ENCODE measurements around the gene TMEM30B. TPM values are rescaled to one million over a fixed set of nuclear protein-coding genes. Genes with fewer than 3 reads are reported as not detected.

The TMEM30B gene
- polyA plus RNA-seq, 2 donors, result 12.8 to 14.1 TPM

GRCh38 chr14:61271552-61271951, 9.6 kb downstream of the TMEM30B start:
- Histone ChIP-seq H3K27me3 (ENCODE audit: control insufficient read depth in 1 of 2, insufficient read depth in 2 of 2, low read length in 2 of 2) (peaks cover 0 to 2% of the 10 kb centered on the region in 2 donors), H3K36me3 (ENCODE audit: control insufficient read depth in 2 of 2, insufficient read depth in 2 of 2, low read length in 1 of 2) (no peaks in the 10 kb centered on the region), H3K4me3 (ENCODE audit: low read depth in 1 of 2, low read length in 2 of 2) (no peak overlapping the region), H3K9me3 (ENCODE audit: control insufficient read depth in 2 of 2, insufficient read depth in 1 of 2, low read depth in 1 of 2, low read length in 1 of 2) (no peaks in the 10 kb centered on the region), H3K27ac (ENCODE audit: low read depth in 2 of 2, low read length in 1 of 2) (no peak overlapping the region), H3K4me1 (ENCODE audit: control insufficient read depth in 2 of 2, insufficient read depth in 2 of 2, low read length in 1 of 2) (no peaks in the 10 kb centered on the region)
- 84 to 95% methylated on average over 2 of the region's 2 CpGs for WGBS, 2 donors

- H3K4me1 ChIP-seq (ENCODE audit: control insufficient read depth in 2 of 2, insufficient read depth in 2 of 2, low read length in 1 of 2), result no peaks in the 10 kb centered on the region
- H3K36me3 ChIP-seq (ENCODE audit: control insufficient read depth in 2 of 2, insufficient read depth in 2 of 2, low read length in 1 of 2), result no peaks in the 10 kb centered on the region
- peaks cover 0 to 2% of the 10 kb centered on the region in 2 donors for H3K27me3 ChIP-seq (ENCODE audit: control insufficient read depth in 1 of 2, insufficient read depth in 2 of 2, low read length in 2 of 2)
These were observed 10.4 kb downstream of the TMEM30B start for GRCh38 chr14:61270714-61271113.

GRCh38 chr14:61269321-61270083, 11.6 kb downstream of the TMEM30B start:
- Histone ChIP-seq H3K27me3 (ENCODE audit: control insufficient read depth in 1 of 2, insufficient read depth in 2 of 2, low read length in 2 of 2) (peaks cover 0 to 2% of the 10 kb centered on the region in 2 donors), H3K36me3 (ENCODE audit: control insufficient read depth in 2 of 2, insufficient read depth in 2 of 2, low read length in 1 of 2) (no peaks in the 10 kb centered on the region), H3K4me3 (ENCODE audit: low read depth in 1 of 2, low read length in 2 of 2) (peak overlapping the region; percentile 22 to 46), H3K27ac (ENCODE audit: low read depth in 2 of 2, low read length in 1 of 2) (no peak overlapping the region), H3K4me1 (ENCODE audit: control insufficient read depth in 2 of 2, insufficient read depth in 2 of 2, low read length in 1 of 2) (no peaks in the 10 kb centered on the region), H3K9me3 (ENCODE audit: control insufficient read depth in 2 of 2, insufficient read depth in 1 of 2, low read depth in 1 of 2, low read length in 1 of 2) (no peaks in the 10 kb centered on the region)
- WGBS, 2 donors, result 4 to 5% methylated on average over 21 of the region's 21 CpGs

More at GRCh38 chr14:61270714-61271113, 10.4 kb downstream of the TMEM30B start:
- Histone ChIP-seq H3K27ac (ENCODE audit: low read depth in 2 of 2, low read length in 1 of 2) (no peak overlapping the region), H3K9me3 (ENCODE audit: control insufficient read depth in 2 of 2, insufficient read depth in 1 of 2, low read depth in 1 of 2, low read length in 1 of 2) (no peaks in the 10 kb centered on the region), H3K4me3 (ENCODE audit: low read depth in 1 of 2, low read length in 2 of 2) (no peak overlapping the region)
- WGBS, 2 donors, result 73 to 78% methylated on average over 4 of the region's 4 CpGs

- whole genome bisulfite sequencing, 2 donors, result 23 to 38% methylated on average over 1 of the region's 1 CpG
- peaks cover 0 to 2% of the 10 kb centered on the region in 2 donors for H3K27me3 ChIP-seq (ENCODE audit: control insufficient read depth in 1 of 2, insufficient read depth in 2 of 2, low read length in 2 of 2)
- no peaks in the 10 kb centered on the region for H3K9me3 ChIP-seq (ENCODE audit: control insufficient read depth in 2 of 2, insufficient read depth in 1 of 2, low read depth in 1 of 2, low read length in 1 of 2)
- no peak overlapping the region for H3K4me3 ChIP-seq (ENCODE audit: low read depth in 1 of 2, low read length in 2 of 2)
- H3K4me1 ChIP-seq (ENCODE audit: control insufficient read depth in 2 of 2, insufficient read depth in 2 of 2, low read length in 1 of 2), result no peaks in the 10 kb centered on the region
- no peaks in the 10 kb centered on the region for H3K36me3 ChIP-seq (ENCODE audit: control insufficient read depth in 2 of 2, insufficient read depth in 2 of 2, low read length in 1 of 2)
- H3K27ac ChIP-seq (ENCODE audit: low read depth in 2 of 2, low read length in 1 of 2), result no peak overlapping the region
These were observed 12.3 kb downstream of the TMEM30B start for GRCh38 chr14:61268812-61269211.

GRCh38 chr14:61266891-61267740, 14.0 kb downstream of the TMEM30B start:
- Histone ChIP-seq H3K4me1 (ENCODE audit: control insufficient read depth in 2 of 2, insufficient read depth in 2 of 2, low read length in 1 of 2) (no peaks in the 10 kb centered on the region), H3K4me3 (ENCODE audit: low read depth in 1 of 2, low read length in 2 of 2) (no peak overlapping the region), H3K27me3 (ENCODE audit: control insufficient read depth in 1 of 2, insufficient read depth in 2 of 2, low read length in 2 of 2) (peaks cover 0 to 2% of the 10 kb centered on the region in 2 donors), H3K36me3 (ENCODE audit: control insufficient read depth in 2 of 2, insufficient read depth in 2 of 2, low read length in 1 of 2) (no peaks in the 10 kb centered on the region), H3K9me3 (ENCODE audit: control insufficient read depth in 2 of 2, insufficient read depth in 1 of 2, low read depth in 1 of 2, low read length in 1 of 2) (no peaks in the 10 kb centered on the region), H3K27ac (ENCODE audit: low read depth in 2 of 2, low read length in 1 of 2) (no peak overlapping the region)
- 41 to 48% methylated on average over 11 of the region's 11 CpGs for WGBS, 2 donors

- Histone ChIP-seq H3K27ac (ENCODE audit: low read depth in 2 of 2, low read length in 1 of 2) (no peak overlapping the region), H3K4me1 (ENCODE audit: control insufficient read depth in 2 of 2, insufficient read depth in 2 of 2, low read length in 1 of 2) (no peaks in the 10 kb centered on the region), H3K9me3 (ENCODE audit: control insufficient read depth in 2 of 2, insufficient read depth in 1 of 2, low read depth in 1 of 2, low read length in 1 of 2) (no peaks in the 10 kb centered on the region), H3K4me3 (ENCODE audit: low read depth in 1 of 2, low read length in 2 of 2) (no peak overlapping the region), H3K27me3 (ENCODE audit: control insufficient read depth in 1 of 2, insufficient read depth in 2 of 2, low read length in 2 of 2) (peaks cover 0 to 2% of the 10 kb centered on the region in 2 donors), H3K36me3 (ENCODE audit: control insufficient read depth in 2 of 2, insufficient read depth in 2 of 2, low read length in 1 of 2) (no peaks in the 10 kb centered on the region)
- 67 to 82% methylated on average over 4 of the region's 4 CpGs for WGBS, 2 donors
These were observed 14.7 kb downstream of the TMEM30B start for GRCh38 chr14:61266436-61266835.

- 63 to 64% methylated on average over 4 of the region's 4 CpGs for WGBS, 2 donors
- peaks cover 0 to 2% of the 10 kb centered on the region in 2 donors for H3K27me3 ChIP-seq (ENCODE audit: control insufficient read depth in 1 of 2, insufficient read depth in 2 of 2, low read length in 2 of 2)
- H3K4me1 ChIP-seq (ENCODE audit: control insufficient read depth in 2 of 2, insufficient read depth in 2 of 2, low read length in 1 of 2), result no peaks in the 10 kb centered on the region
- no peaks in the 10 kb centered on the region for H3K36me3 ChIP-seq (ENCODE audit: control insufficient read depth in 2 of 2, insufficient read depth in 2 of 2, low read length in 1 of 2)
- H3K4me3 ChIP-seq (ENCODE audit: low read depth in 1 of 2, low read length in 2 of 2), result no peak overlapping the region
- H3K9me3 ChIP-seq (ENCODE audit: control insufficient read depth in 2 of 2, insufficient read depth in 1 of 2, low read depth in 1 of 2, low read length in 1 of 2), result no peaks in the 10 kb centered on the region
- no peak overlapping the region for H3K27ac ChIP-seq (ENCODE audit: low read depth in 2 of 2, low read length in 1 of 2)
These were observed 16.5 kb downstream of the TMEM30B start for GRCh38 chr14:61264651-61265050.

- H3K27me3 ChIP-seq (ENCODE audit: control insufficient read depth in 1 of 2, insufficient read depth in 2 of 2, low read length in 2 of 2), result peaks cover 0 to 2% of the 10 kb centered on the region in 2 donors
- no peaks in the 10 kb centered on the region for H3K9me3 ChIP-seq (ENCODE audit: control insufficient read depth in 2 of 2, insufficient read depth in 1 of 2, low read depth in 1 of 2, low read length in 1 of 2)
- H3K27ac ChIP-seq (ENCODE audit: low read depth in 2 of 2, low read length in 1 of 2), result no peak overlapping the region
- no peak overlapping the region for H3K4me3 ChIP-seq (ENCODE audit: low read depth in 1 of 2, low read length in 2 of 2)
- no peaks in the 10 kb centered on the region for H3K36me3 ChIP-seq (ENCODE audit: control insufficient read depth in 2 of 2, insufficient read depth in 2 of 2, low read length in 1 of 2)
- H3K4me1 ChIP-seq (ENCODE audit: control insufficient read depth in 2 of 2, insufficient read depth in 2 of 2, low read length in 1 of 2), result no peaks in the 10 kb centered on the region
- WGBS, 2 donors, result 73 to 80% methylated on average over 4 of the region's 4 CpGs
These were observed 17.0 kb downstream of the TMEM30B start for GRCh38 chr14:61264010-61264571.

GRCh38 chr14:61262082-61262481, 19.1 kb downstream of the TMEM30B start:
- H3K27ac ChIP-seq (ENCODE audit: low read depth in 2 of 2, low read length in 1 of 2), result no peak overlapping the region
- H3K36me3 ChIP-seq (ENCODE audit: control insufficient read depth in 2 of 2, insufficient read depth in 2 of 2, low read length in 1 of 2), result no peaks in the 10 kb centered on the region
- WGBS, 2 donors, result 75 to 83% methylated on average over 4 of the region's 4 CpGs

More at GRCh38 chr14:61262082-61262481, 19.1 kb downstream of the TMEM30B start:
- H3K4me1 ChIP-seq (ENCODE audit: control insufficient read depth in 2 of 2, insufficient read depth in 2 of 2, low read length in 1 of 2), result no peaks in the 10 kb centered on the region
- H3K9me3 ChIP-seq (ENCODE audit: control insufficient read depth in 2 of 2, insufficient read depth in 1 of 2, low read depth in 1 of 2, low read length in 1 of 2), result no peaks in the 10 kb centered on the region
- H3K4me3 ChIP-seq (ENCODE audit: low read depth in 1 of 2, low read length in 2 of 2), result no peak overlapping the region
- peaks cover 0 to 2% of the 10 kb centered on the region in 2 donors for H3K27me3 ChIP-seq (ENCODE audit: control insufficient read depth in 1 of 2, insufficient read depth in 2 of 2, low read length in 2 of 2)

Measured in esophagus (tissue), 2 donors.